H9 (cell line): ENCODE data around the gene SUN1. TPM values are rescaled to one million over a fixed set of nuclear protein-coding genes. Genes with fewer than 3 reads are reported as not detected.
A peak's percentile ranks its signal among the peaks of the same experiment; 100 is the strongest.

Experiments used
- DNase-seq: peaks from one replicate; pipeline ENCODE4 v3.0.0-alpha.2; 2017
- H2AFZ ChIP-seq: one replicate; pipeline ENCODE4 v1.6.1; 2013; ENCODE audit warnings: mild to moderate bottlenecking, low read length, control low read depth, moderate library complexity
- H2AK5ac ChIP-seq: 2 replicates; pipeline ENCODE4 v1.6.1; 2013; ENCODE audit warnings: low read length, control low read depth, mixed read lengths; ENCODE audit not compliant: insufficient read length
- H2BK120ac ChIP-seq: one replicate; pipeline ENCODE4 v1.6.1; 2013; ENCODE audit warnings: low read depth, mild to moderate bottlenecking, low read length, control low read depth, inconsistent platforms; ENCODE audit not compliant: poor library complexity, severe bottlenecking
- H2BK12ac ChIP-seq: 2 replicates; pipeline ENCODE4 v1.6.1; 2013; ENCODE audit warnings: low read length, control low read depth, mixed read lengths, low read depth; ENCODE audit not compliant: insufficient read length
- H2BK15ac ChIP-seq: 2 replicates; pipeline ENCODE4 v1.6.1; 2013; ENCODE audit warnings: low read depth, low read length, control low read depth
- H2BK20ac ChIP-seq: one replicate; pipeline ENCODE4 v1.6.1; 2013; ENCODE audit warnings: low read depth, mild to moderate bottlenecking, low read length, control low read depth, inconsistent platforms; ENCODE audit not compliant: poor library complexity, severe bottlenecking
- H2BK5ac ChIP-seq: 2 replicates; pipeline ENCODE4 v1.6.1; 2013; ENCODE audit warnings: low read length, control low read depth, mixed read lengths; ENCODE audit not compliant: insufficient read length
- H3K14ac ChIP-seq: 2 replicates; pipeline ENCODE4 v1.6.1; 2013; ENCODE audit warnings: low read length, control low read depth; ENCODE audit not compliant: insufficient read depth
- H3K18ac ChIP-seq: 2 replicates; pipeline ENCODE4 v1.6.1; 2013; ENCODE audit warnings: low read depth, mild to moderate bottlenecking, mixed read lengths, low read length, control low read depth; ENCODE audit not compliant: insufficient read length
- H3K23ac ChIP-seq: 2 replicates; pipeline ENCODE4 v1.6.1; 2013; ENCODE audit warnings: low read length, control low read depth, mixed read lengths, low read depth; ENCODE audit not compliant: insufficient read length
- H3K23me2 ChIP-seq: 2 replicates; pipeline ENCODE4 v1.6.1; 2013; ENCODE audit warnings: low read depth, mild to moderate bottlenecking, mixed read lengths, low read length, control low read depth; ENCODE audit not compliant: insufficient read length, poor library complexity, severe bottlenecking
- H3K27ac ChIP-seq: 2 replicates; pipeline ENCODE4 v1.5.1; 2013; ENCODE audit warnings: low read length, control low read depth, mixed read lengths, low read depth; ENCODE audit not compliant: insufficient read length
- H3K27me3 ChIP-seq: 2 replicates; pipeline ENCODE4 v1.6.1; 2013; ENCODE audit warnings: low read length, control low read depth, inconsistent platforms; ENCODE audit not compliant: insufficient read depth
- H3K4ac ChIP-seq: 2 replicates; pipeline ENCODE4 v1.6.1; 2013; ENCODE audit warnings: low read depth, mild to moderate bottlenecking, control low read depth, inconsistent platforms, low read length, moderate library complexity
- H3K4me1 ChIP-seq: 2 replicates; pipeline ENCODE4 v1.6.1; 2013; ENCODE audit warnings: low read length, control low read depth, inconsistent platforms; ENCODE audit not compliant: insufficient read depth
- H3K4me2 ChIP-seq: 2 replicates; pipeline ENCODE4 v1.6.1; 2013; ENCODE audit warnings: low read length, control low read depth, mixed read lengths; ENCODE audit not compliant: insufficient read length, insufficient read depth
- H3K56ac ChIP-seq: 2 replicates; pipeline ENCODE4 v1.6.1; 2013; ENCODE audit warnings: low read depth, mild to moderate bottlenecking, mixed read lengths, low read length, control low read depth; ENCODE audit not compliant: insufficient read length
- H3K79me1 ChIP-seq: 2 replicates; pipeline ENCODE4 v1.6.1; 2013; ENCODE audit warnings: low read depth, mild to moderate bottlenecking, moderate library complexity, low read length, control low read depth, inconsistent platforms; ENCODE audit not compliant: insufficient read depth, poor library complexity, severe bottlenecking
- H3K79me2 ChIP-seq: 2 replicates; pipeline ENCODE4 v1.6.1; 2013; ENCODE audit warnings: low read length, control low read depth, inconsistent platforms; ENCODE audit not compliant: insufficient read depth
- H3K9ac ChIP-seq: 2 replicates; pipeline ENCODE4 v1.6.1; 2013; ENCODE audit warnings: low read length, control low read depth, mixed read lengths; ENCODE audit not compliant: insufficient read length; ENCODE audit errors: extremely low read depth
- H3K9me3 ChIP-seq: one replicate; pipeline ENCODE4 v1.6.1; 2013; ENCODE audit warnings: low read depth, low read length, inconsistent platforms; ENCODE audit not compliant: control insufficient read depth
- H3T11ph ChIP-seq: one replicate; pipeline ENCODE4 v1.6.1; 2013; ENCODE audit warnings: mild to moderate bottlenecking, low read length, control low read depth, inconsistent platforms
- H4K20me1 ChIP-seq: one replicate; pipeline ENCODE4 v1.6.1; 2013; ENCODE audit not compliant: control insufficient read depth, insufficient read length, insufficient read depth
- H4K5ac ChIP-seq: 2 replicates; pipeline ENCODE4 v1.6.1; 2013; ENCODE audit warnings: low read depth, mild to moderate bottlenecking, mixed read lengths, low read length, control low read depth; ENCODE audit not compliant: insufficient read length
- H4K8ac ChIP-seq: replicated peaks from 2 replicates; pipeline ENCODE4 v1.6.1; 2013; ENCODE audit warnings: low read length, control low read depth, mixed read lengths, low read depth; ENCODE audit not compliant: insufficient read length
- H4K91ac ChIP-seq: 2 replicates; pipeline ENCODE4 v1.6.1; 2013; ENCODE audit warnings: low read depth, mild to moderate bottlenecking, moderate library complexity, mixed read lengths, low read length, control low read depth; ENCODE audit not compliant: insufficient read length
- H3K27ac Mint-ChIP-seq, 3 experiments: 2 replicates in 2 of 3; 3 replicates in 1 of 3; pipeline ENCODE4 v1.8.0; 2020 to 2021; ENCODE audit warnings: mixed read lengths in 3 of 3, mild to moderate bottlenecking in 1 of 3, moderate library complexity in 1 of 3
- H3K27me3 Mint-ChIP-seq: 2 replicates; pipeline ENCODE4 v1.8.0; 2021; ENCODE audit warnings: low read depth, mild to moderate bottlenecking, moderate library complexity, mixed read lengths
- H3K36me3 Mint-ChIP-seq, 3 experiments: 2 replicates in 2 of 3; 3 replicates in 1 of 3; pipeline ENCODE4 v1.8.0; 2020 to 2021; ENCODE audit warnings: low read depth in 3 of 3, mixed read lengths in 3 of 3; ENCODE audit not compliant: insufficient read depth in 1 of 3
- H3K4me1 Mint-ChIP-seq, 2 experiments: 2 replicates each; pipeline ENCODE4 v1.8.0; 2020; ENCODE audit warnings: mixed read lengths in 2 of 2
- H3K4me3 Mint-ChIP-seq, 2 experiments: 2 replicates in 1 of 2; 3 replicates in 1 of 2; pipeline ENCODE4 v1.8.0; 2020 to 2021; ENCODE audit warnings: mild to moderate bottlenecking in 2 of 2, mixed read lengths in 2 of 2, moderate library complexity in 1 of 2
- H3K9me3 Mint-ChIP-seq, 2 experiments: 2 replicates in 1 of 2; 3 replicates in 1 of 2; pipeline ENCODE4 v1.8.0; 2020; ENCODE audit warnings: mild to moderate bottlenecking in 2 of 2, mixed read lengths in 2 of 2, moderate library complexity in 1 of 2
- WGBS: extraction: QIAGEN DNeasy Blood & Tissue Kit; methylation state at CpG from one replicate; pipeline ENCODE4 v1.1.7; 2013; ENCODE audit warnings: missing lambda C conversion rate, low lambda C conversion rate, mixed read lengths; ENCODE audit not compliant: insufficient read length; ENCODE audit errors: extremely low coverage; 5-methylcytosine and 5-hydroxymethylcytosine counted together
- total RNA-seq: library from RNA; stranded (reverse); gene quantifications from 2 replicates; pipeline ENCODE4 v1.2.1, GENCODE V29; 2021
- TF ChIP-seq, protein P1 (sequence below): fragments of 200-600 bp; sonication (generic); conservative IDR thresholded peaks from 3 replicates; pipeline ENCODE4 v1.8.0; 2021; ENCODE audit warnings: antibody characterized with exemption, mild to moderate bottlenecking

Gene SUN1
- total RNA-seq, 1 experiment from 2014 or later, result 118 TPM

DNA sequence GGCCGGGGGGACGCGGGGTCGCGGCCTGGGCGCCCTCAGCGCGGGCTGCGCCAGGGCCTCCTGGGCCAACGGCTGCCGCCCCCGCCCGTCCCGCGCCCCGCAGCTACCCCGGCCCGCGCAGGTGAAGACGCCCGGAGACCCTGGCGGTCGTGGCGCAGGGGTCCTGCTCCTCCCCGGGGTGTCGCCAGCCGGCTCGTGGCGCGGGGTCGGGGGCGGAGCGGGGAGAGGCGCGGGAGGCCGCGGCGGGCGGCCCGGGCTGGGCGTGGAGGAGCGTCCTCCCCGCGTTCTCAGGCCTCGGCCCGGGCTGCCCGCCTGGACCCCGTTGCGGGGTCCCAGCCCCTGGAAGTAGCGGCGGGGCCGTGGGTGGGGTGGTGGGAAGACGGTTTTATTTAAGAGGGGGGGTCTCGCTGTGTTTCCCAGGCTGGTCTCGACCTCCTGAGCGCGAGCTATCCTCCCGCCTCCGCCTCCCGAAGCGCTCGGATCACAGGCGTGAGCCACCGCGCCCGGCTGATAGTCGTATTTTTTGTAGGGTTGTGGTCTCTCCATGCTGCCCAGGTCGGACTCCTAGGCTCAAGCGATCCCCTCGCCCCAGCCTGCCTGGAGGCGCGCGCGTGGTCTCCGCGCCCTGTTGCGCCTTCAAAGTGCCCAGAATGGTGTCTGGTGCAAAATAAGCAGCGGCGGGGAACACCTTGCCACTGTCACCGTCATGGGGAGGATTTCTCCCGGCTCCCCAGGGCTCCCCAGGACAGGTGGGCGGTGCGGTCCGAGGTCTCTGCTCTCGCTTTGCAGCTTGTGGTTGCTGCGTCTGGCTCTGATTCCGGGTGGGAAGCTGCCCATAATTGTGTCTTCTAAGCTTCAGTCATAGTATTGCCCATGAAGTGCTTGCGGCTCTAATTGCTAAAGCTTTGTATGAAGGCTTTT lies 15.3 kb upstream of the SUN1 start:
- peak overlapping the region; percentile 95 for H3K4me2 ChIP-seq
- peaks cover 44 to 46% of the 10 kb centered on the region in 2 experiments for H3K4me1 Mint-ChIP-seq
- H2BK5ac ChIP-seq, result no peak overlapping the region

More for the DNA sequence above, 15.3 kb upstream of the SUN1 start:
- H4K5ac ChIP-seq, result no peak overlapping the region
- DNase-seq, result no peak
- H3K27me3 Mint-ChIP-seq, result no peaks in the 10 kb centered on the region; the same call in 1 of the 2 replicates
- peaks cover 5% of the 10 kb centered on the region for H3K23me2 ChIP-seq
- peaks cover 35% of the 10 kb centered on the region for H3K79me2 ChIP-seq
- H3K27me3 ChIP-seq, result no peaks in the 10 kb centered on the region
- peak overlapping the region; percentile 28 to 94 (median 87); a peak in 3 of 7 replicates for H3K27ac Mint-ChIP-seq
- no peaks in the 10 kb centered on the region for H3K79me1 ChIP-seq
- no peak overlapping the region for H2BK15ac ChIP-seq
- no peak overlapping the region for H2BK120ac ChIP-seq
- no peak overlapping the region for H4K8ac ChIP-seq
- peak overlapping the region; percentile 80 for H3K9ac ChIP-seq
- peak overlapping the region; percentile 75 for H3K18ac ChIP-seq
- no peak overlapping the region for H2AFZ ChIP-seq
- H3K4ac ChIP-seq, result no peak overlapping the region
- no peak overlapping the region for H3K56ac ChIP-seq
- no peak overlapping the region for H2BK20ac ChIP-seq
- TF ChIP-seq, protein P1, sequence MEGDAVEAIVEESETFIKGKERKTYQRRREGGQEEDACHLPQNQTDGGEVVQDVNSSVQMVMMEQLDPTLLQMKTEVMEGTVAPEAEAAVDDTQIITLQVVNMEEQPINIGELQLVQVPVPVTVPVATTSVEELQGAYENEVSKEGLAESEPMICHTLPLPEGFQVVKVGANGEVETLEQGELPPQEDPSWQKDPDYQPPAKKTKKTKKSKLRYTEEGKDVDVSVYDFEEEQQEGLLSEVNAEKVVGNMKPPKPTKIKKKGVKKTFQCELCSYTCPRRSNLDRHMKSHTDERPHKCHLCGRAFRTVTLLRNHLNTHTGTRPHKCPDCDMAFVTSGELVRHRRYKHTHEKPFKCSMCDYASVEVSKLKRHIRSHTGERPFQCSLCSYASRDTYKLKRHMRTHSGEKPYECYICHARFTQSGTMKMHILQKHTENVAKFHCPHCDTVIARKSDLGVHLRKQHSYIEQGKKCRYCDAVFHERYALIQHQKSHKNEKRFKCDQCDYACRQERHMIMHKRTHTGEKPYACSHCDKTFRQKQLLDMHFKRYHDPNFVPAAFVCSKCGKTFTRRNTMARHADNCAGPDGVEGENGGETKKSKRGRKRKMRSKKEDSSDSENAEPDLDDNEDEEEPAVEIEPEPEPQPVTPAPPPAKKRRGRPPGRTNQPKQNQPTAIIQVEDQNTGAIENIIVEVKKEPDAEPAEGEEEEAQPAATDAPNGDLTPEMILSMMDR, result no peak
- no peak overlapping the region for H2AK5ac ChIP-seq
- no peaks in the 10 kb centered on the region for H3K9me3 ChIP-seq
- peak overlapping the region; percentile 60 for H3K23ac ChIP-seq
- no peaks in the 10 kb centered on the region for H4K20me1 ChIP-seq
- no peaks in the 10 kb centered on the region for H3K4me1 ChIP-seq
- no peak overlapping the region for H2BK12ac ChIP-seq
- H3K4me3 Mint-ChIP-seq, result peak overlapping the region; percentile 87 to 93
- no CpG with 5 or more reads among the region's 88 CpGs for WGBS
- no peak overlapping the region for H3K27ac ChIP-seq
- H3T11ph ChIP-seq, result no peak overlapping the region
- H3K9me3 Mint-ChIP-seq, result peaks cover 3 to 4% of the 10 kb centered on the region in 2 experiments; a peak in 2 of 5 replicates
- no peak overlapping the region for H4K91ac ChIP-seq
- peaks cover 10 to 28% (median 13%) of the 10 kb centered on the region in 3 experiments for H3K36me3 Mint-ChIP-seq
- peak overlapping the region; percentile 79 for H3K14ac ChIP-seq
